Left ventricle myocardium inferior (tissue), 1 donor: Measurements from ENCODE around the gene RRP1. TPM values are rescaled to one million over a fixed set of nuclear protein-coding genes. Genes with fewer than 3 reads are reported as not detected.
A peak's percentile ranks its signal among the peaks of the same experiment; 100 is the strongest.
"Not testable (repeated sequence)": the region's sequence is repeated elsewhere in the genome, so short reads cannot be mapped to it uniquely, and the experiment has no call there.

Experiments used
- DNase-seq: peaks from one replicate; pipeline ENCODE4 v3.0.0-alpha.2; 2020
- H3K27ac ChIP-seq: fragments of 200-600 bp; replicated peaks from 2 replicates; pipeline ENCODE4 v1.8.0; 2021
- H3K27me3 ChIP-seq: fragments of 200-600 bp; 2 replicates; pipeline ENCODE4 v1.8.0; 2021; ENCODE audit warnings: low read depth
- H3K36me3 ChIP-seq: fragments of 200-600 bp; 2 replicates; pipeline ENCODE4 v1.8.0; 2021
- H3K4me1 ChIP-seq: fragments of 200-600 bp; 2 replicates; pipeline ENCODE4 v1.8.0; 2021
- H3K4me3 ChIP-seq: fragments of 200-600 bp; 2 replicates; pipeline ENCODE4 v1.8.0; 2021; ENCODE audit warnings: mild to moderate bottlenecking, moderate library complexity
- H3K9me3 ChIP-seq: fragments of 200-600 bp; replicated peaks from 2 replicates; pipeline ENCODE4 v1.8.0; 2021
- CTCF ChIP-seq: fragments of 200-600 bp; IDR thresholded peaks from 2 replicates; pipeline ENCODE4 v1.8.0; 2021; ENCODE audit warnings: antibody characterized with exemption, mild to moderate bottlenecking, borderline replicate concordance
- intact Hi-C: fragments of 100-400 bp; cut with micrococcal nuclease; formaldehyde crosslinking; loops from one replicate; pipeline ENCODE4 v1.11.0; 2022
- total RNA-seq: library from RNA; stranded (reverse); fragmentation: NEBNext Ultra II Directional; extraction: Animal tissue kit (Norgen Biotek cat#: 25700); gene quantifications from one replicate; pipeline ENCODE4 v1.2.1, GENCODE V29; 2021
- donor health status: DM: no; HTN: yes; CAD: no; lungs with severe emphysema.

Gene RRP1
- total RNA-seq, 1 donor from 2014 or later, result 8.5 TPM

DNA sequence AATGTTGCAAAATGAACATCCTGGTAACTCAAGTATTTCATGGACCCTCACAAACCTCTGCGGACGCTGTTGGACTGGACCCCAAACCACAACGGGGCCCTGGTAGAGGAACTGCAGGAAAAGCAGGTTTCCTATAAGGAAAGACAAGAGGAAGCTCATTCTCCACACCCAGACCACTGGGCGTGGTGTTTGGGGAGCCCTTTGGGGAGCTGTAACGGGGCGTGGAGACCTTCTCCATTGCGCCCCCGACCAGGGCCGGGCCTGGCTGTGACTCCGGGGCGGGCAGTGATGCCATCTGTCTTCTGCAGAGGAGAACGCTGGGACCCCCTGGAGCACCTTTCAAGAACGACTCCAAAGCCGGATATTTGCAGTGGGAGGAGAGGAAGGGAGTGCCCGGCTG lies 45.7 kb downstream of the RRP1 start:
- H3K27me3 ChIP-seq, result peaks cover 18% of the 10 kb centered on the region
- TF ChIP-seq CTCF, result no peak

DNA sequence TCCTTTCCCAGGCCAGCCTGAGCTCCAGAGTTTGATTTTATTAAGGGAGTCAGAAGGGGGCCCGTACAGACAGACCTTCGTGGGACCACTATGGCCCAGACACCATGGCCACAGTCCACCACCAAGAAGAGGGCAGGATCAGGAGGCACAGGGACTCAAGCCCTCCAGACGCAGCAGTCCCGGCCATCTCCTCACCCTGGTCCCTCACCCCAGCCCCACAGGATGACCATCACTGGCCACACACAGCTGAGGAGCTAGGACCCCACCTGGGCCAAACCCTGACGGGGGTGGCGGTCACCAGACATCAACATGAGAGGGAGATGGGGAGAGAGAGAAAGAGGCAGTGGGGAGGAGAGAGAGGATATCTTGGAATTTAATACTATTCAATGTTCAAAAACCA lies 46.5 kb downstream of the RRP1 start:
- Histone ChIP-seq H3K27me3 (peaks cover 9% of the 10 kb centered on the region), H3K27ac (no peak overlapping the region), H3K4me1 (peaks cover 11% of the 10 kb centered on the region), H3K9me3 (peaks cover 8% of the 10 kb centered on the region), H3K4me3 (no peak overlapping the region), H3K36me3 (no peaks in the 10 kb centered on the region)
- intact Hi-C loops, result no loop called here
- DNase-seq, result no peak
- TF ChIP-seq CTCF, result no peak

More for the DNA sequence above, 45.7 kb downstream of the RRP1 start:
- H3K9me3 ChIP-seq, result peaks cover 8% of the 10 kb centered on the region
- no peak overlapping the region for H3K4me3 ChIP-seq
- intact Hi-C loops, result no loop called here
- H3K4me1 ChIP-seq, result peaks cover 11% of the 10 kb centered on the region
- no peak overlapping the region for H3K27ac ChIP-seq
- no peak for DNase-seq
- no peaks in the 10 kb centered on the region for H3K36me3 ChIP-seq

- H3K9me3 ChIP-seq, result peaks cover 8% of the 10 kb centered on the region
- intact Hi-C loops, result no loop called here
- peaks cover 3% of the 10 kb centered on the region for H3K27me3 ChIP-seq
- no peaks in the 10 kb centered on the region for H3K36me3 ChIP-seq
- DNase-seq, result no peak
- peaks cover 11% of the 10 kb centered on the region for H3K4me1 ChIP-seq
- no peak for TF ChIP-seq CTCF
- no peak overlapping the region for H3K27ac ChIP-seq
- H3K4me3 ChIP-seq, result no peak overlapping the region
Observed at GRCh38 chr21:43836616-43837015, 47.2 kb downstream of the RRP1 start.

- H3K4me1 ChIP-seq, result peaks cover 4% of the 10 kb centered on the region
- H3K4me3 ChIP-seq, result no peak overlapping the region
- no peak for DNase-seq
- H3K27ac ChIP-seq, result no peak overlapping the region
- H3K9me3 ChIP-seq, result no peaks in the 10 kb centered on the region
- no peak for TF ChIP-seq CTCF
- intact Hi-C loops, result no loop called here
- H3K36me3 ChIP-seq, result no peaks in the 10 kb centered on the region
- H3K27me3 ChIP-seq, result no peaks in the 10 kb centered on the region
Observed at GRCh38 chr21:43840259-43840658, 50.9 kb downstream of the RRP1 start.

DNA sequence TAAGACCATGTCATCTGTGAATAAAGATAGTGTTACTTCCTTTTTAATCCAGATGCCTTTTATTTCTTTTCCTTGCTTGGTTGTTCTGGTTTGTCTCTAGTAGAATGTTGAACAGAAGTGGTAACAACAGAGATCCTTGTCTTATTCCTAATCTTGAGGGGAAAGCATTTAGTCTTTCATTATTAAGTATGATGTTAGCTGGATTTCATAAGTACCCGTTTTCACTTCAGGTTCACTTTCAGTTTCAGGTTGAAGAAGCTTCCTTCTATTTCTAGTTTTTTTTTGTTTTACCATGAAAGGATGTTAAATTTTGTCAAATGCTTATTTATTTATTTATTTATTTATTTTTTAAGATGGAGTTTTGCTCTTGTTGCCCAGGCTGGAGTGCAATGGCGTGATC lies 53.4 kb downstream of the RRP1 start:
- TF ChIP-seq CTCF, result no peak
- Histone ChIP-seq H3K4me3 (no peak overlapping the region), H3K27me3 (no peaks in the 10 kb centered on the region), H3K27ac (no peak overlapping the region), H3K9me3 (no peaks in the 10 kb centered on the region), H3K4me1 (no peaks in the 10 kb centered on the region), H3K36me3 (no peaks in the 10 kb centered on the region)
- intact Hi-C loops, result no loop called here
- no peak for DNase-seq

DNA sequence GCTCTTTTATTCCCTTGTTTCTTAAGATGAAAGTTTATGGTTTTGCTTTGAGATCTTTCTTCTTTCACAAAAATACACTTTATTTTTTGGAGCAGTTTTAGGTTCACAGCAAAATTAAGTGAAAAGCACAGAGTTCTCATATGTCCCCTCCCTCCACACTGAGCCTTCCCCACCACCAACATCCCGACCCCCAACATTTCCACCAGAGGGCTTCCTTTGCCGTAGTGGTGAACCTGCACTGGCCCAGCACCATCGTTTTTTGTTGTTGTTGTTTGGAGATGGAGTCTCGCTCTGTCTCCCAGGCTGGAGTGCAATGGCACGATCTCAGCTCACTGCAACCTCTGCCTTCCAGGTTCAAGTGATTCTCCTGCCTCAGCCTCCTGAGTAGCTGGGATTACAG lies 55.5 kb downstream of the RRP1 start:
- TF ChIP-seq CTCF, result peak; percentile 31
- H3K9me3 ChIP-seq, H3K27ac ChIP-seq, H3K4me3 ChIP-seq, H3K27me3 ChIP-seq, H3K4me1 ChIP-seq, H3K36me3 ChIP-seq, DNase-seq, intact Hi-C loops: not testable (repeated sequence)
